DOHH2 (cell line): Measurements from ENCODE around the gene DCANP1.

ENCODE experiments used
- EZH2phosphoT487 ChIP-seq: fragments of 200-600 bp; sonication (generic); IDR thresholded peaks from 2 replicates; pipeline ENCODE4 v1.6.1; 2017; ENCODE audit warnings: borderline replicate concordance, mild to moderate bottlenecking, antibody characterized with exemption, low read length, moderate library complexity, mixed read lengths
- TF ChIP-seq, protein P1 (sequence below): fragments of 200-600 bp; sonication (generic); IDR thresholded peaks from one replicate; pipeline ENCODE4 v1.5.1; 2014; ENCODE audit warnings: antibody characterized with exemption, mild to moderate bottlenecking, low read depth, low read length; ENCODE audit not compliant: poor library complexity, severe bottlenecking

- no peak for TF ChIP-seq EZH2phosphoT487
- TF ChIP-seq, protein P1, sequence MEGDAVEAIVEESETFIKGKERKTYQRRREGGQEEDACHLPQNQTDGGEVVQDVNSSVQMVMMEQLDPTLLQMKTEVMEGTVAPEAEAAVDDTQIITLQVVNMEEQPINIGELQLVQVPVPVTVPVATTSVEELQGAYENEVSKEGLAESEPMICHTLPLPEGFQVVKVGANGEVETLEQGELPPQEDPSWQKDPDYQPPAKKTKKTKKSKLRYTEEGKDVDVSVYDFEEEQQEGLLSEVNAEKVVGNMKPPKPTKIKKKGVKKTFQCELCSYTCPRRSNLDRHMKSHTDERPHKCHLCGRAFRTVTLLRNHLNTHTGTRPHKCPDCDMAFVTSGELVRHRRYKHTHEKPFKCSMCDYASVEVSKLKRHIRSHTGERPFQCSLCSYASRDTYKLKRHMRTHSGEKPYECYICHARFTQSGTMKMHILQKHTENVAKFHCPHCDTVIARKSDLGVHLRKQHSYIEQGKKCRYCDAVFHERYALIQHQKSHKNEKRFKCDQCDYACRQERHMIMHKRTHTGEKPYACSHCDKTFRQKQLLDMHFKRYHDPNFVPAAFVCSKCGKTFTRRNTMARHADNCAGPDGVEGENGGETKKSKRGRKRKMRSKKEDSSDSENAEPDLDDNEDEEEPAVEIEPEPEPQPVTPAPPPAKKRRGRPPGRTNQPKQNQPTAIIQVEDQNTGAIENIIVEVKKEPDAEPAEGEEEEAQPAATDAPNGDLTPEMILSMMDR = no peak
These were observed 31.8 kb upstream of the DCANP1 start for GRCh38 chr5:135478938-135479337.
